Measurements from ENCODE around the gene NEGR1.

The NEGR1 gene

GRCh38 chr1:72023063-72023930 is 259.0 kb downstream of the NEGR1 start:
- no peak for DNase-seq (ENCODE audit: low read depth)

GRCh38 chr1:72018562-72018961 is 263.8 kb downstream of the NEGR1 start:
- DNase-seq (ENCODE audit: low read depth) = no peak

- DNase-seq (ENCODE audit: low read depth) = no peak
Observed at GRCh38 chr1:72015006-72015405, 267.3 kb downstream of the NEGR1 start.

GRCh38 chr1:72013161-72013560 is 269.2 kb downstream of the NEGR1 start:
- no peak for DNase-seq (ENCODE audit: low read depth)

GRCh38 chr1:72011721-72012120 is 270.6 kb downstream of the NEGR1 start:
- no peak for DNase-seq (ENCODE audit: low read depth)

- DNase-seq (ENCODE audit: low read depth) = no peak
Observed at GRCh38 chr1:72010094-72010431, 272.3 kb downstream of the NEGR1 start.

GRCh38 chr1:72009173-72010093 is 272.9 kb downstream of the NEGR1 start:
- DNase-seq (ENCODE audit: low read depth) = no peak

GRCh38 chr1:72007312-72007711 is 275.0 kb downstream of the NEGR1 start:
- DNase-seq (ENCODE audit: low read depth) = no peak

GRCh38 chr1:72006092-72006491 is 276.2 kb downstream of the NEGR1 start:
- no peak for DNase-seq (ENCODE audit: low read depth)

GRCh38 chr1:72003092-72003491 is 279.2 kb downstream of the NEGR1 start:
- DNase-seq (ENCODE audit: low read depth) = no peak

GRCh38 chr1:72000809-72001208 is 281.5 kb downstream of the NEGR1 start:
- no peak for DNase-seq (ENCODE audit: low read depth)

- no peak for DNase-seq (ENCODE audit: low read depth)
Observed at GRCh38 chr1:71994646-71995045, 287.7 kb downstream of the NEGR1 start.

- DNase-seq (ENCODE audit: low read depth) = no peak
Observed at GRCh38 chr1:71987181-71987580, 295.2 kb downstream of the NEGR1 start.

- no peak for DNase-seq (ENCODE audit: low read depth)
Observed at GRCh38 chr1:71986160-71986559, 296.2 kb downstream of the NEGR1 start.

- DNase-seq (ENCODE audit: low read depth) = no peak
Observed at GRCh38 chr1:71980556-71980955, 301.8 kb downstream of the NEGR1 start.

- no peak for DNase-seq (ENCODE audit: low read depth)
Observed at GRCh38 chr1:71979882-71980281, 302.5 kb downstream of the NEGR1 start.

GRCh38 chr1:71967670-71968069 is 314.7 kb downstream of the NEGR1 start:
- no peak for DNase-seq (ENCODE audit: low read depth)

GRCh38 chr1:71964188-71964587 is 318.2 kb downstream of the NEGR1 start:
- no peak for DNase-seq (ENCODE audit: low read depth)

GRCh38 chr1:71956613-71957285 is 325.6 kb downstream of the NEGR1 start:
- DNase-seq (ENCODE audit: low read depth) = no peak

- DNase-seq (ENCODE audit: low read depth) = no peak
Observed at GRCh38 chr1:71950579-71950978, 331.8 kb downstream of the NEGR1 start.

GRCh38 chr1:71949681-71950080 is 332.7 kb downstream of the NEGR1 start:
- no peak for DNase-seq (ENCODE audit: low read depth)

GRCh38 chr1:71948561-71948960 is 333.8 kb downstream of the NEGR1 start:
- no peak for DNase-seq (ENCODE audit: low read depth)

- DNase-seq (ENCODE audit: low read depth) = no peak
Observed at GRCh38 chr1:71944006-71944405, 338.3 kb downstream of the NEGR1 start.

Measured in activated T-helper 1 cell treated with Interleukin-2 at 50 U/mL for 16 hours (primary cell).